Stimulated activated CD4-positive, alpha-beta T cell treated with anti-CD3 and anti-CD28 coated beads, Interleukin-4, amount 100 ng/mL, for 48 hours (primary cell): ENCODE results near the gene NAA80.

Source experiments
- DNase-seq, 2 donors: peaks; one replicate each; pipeline ENCODE4 v3.0.0-alpha.2; 2020; ENCODE audit warnings: low read depth in 2 of 2

The NAA80 gene, protein sequence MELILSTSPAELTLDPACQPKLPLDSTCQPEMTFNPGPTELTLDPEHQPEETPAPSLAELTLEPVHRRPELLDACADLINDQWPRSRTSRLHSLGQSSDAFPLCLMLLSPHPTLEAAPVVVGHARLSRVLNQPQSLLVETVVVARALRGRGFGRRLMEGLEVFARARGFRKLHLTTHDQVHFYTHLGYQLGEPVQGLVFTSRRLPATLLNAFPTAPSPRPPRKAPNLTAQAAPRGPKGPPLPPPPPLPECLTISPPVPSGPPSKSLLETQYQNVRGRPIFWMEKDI

GRCh38 chr3:50298836-50299637, at the start of gene NAA80, which contains the start of gene HYAL3:
Gene NAA80, minus strand, starts transcription at chr3:50299405. Its CDS starts 1,942 bp downstream, at chr3:50297463.
Gene HYAL3, minus strand, starts transcription at chr3:50299405. Its CDS starts 3,803 bp downstream, at chr3:50295602.
- peak; percentile 98 to 99 for DNase-seq

DNA sequence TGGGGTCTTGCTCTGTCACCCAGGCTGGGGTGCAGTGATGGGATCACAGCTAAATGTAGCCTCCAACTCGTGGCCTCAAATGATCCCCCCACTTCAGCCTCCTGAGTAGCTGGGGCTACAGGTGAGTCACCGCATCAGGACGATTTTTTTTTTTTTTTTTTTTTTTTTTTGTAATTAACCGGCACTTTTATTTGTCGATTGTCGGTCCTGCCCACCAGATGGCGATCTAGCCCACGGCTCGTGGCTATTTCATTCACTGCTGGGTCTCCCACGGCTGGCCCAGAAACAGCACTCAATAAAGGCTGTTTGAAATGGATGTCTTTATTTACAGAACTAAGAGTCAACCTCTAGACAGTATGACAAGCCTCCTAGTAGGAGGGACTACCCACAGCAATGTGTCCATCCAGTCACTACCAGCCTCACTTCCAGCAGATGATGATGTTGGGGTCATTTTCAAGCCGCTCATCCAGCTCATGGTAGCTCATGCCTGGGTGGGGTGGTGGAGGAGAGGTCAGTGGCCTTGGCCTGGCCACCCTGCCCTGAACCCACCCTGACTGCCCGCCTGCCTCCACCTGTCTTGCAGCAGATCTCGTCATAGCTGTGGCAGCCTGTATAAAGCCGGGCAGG, 48.1 kb upstream of the NAA80 start:
- peak; percentile 59 to 67 for DNase-seq

GRCh38 chr3:50345586-50346234, 46.5 kb upstream of the NAA80 start, which contains the start of gene ZMYND10:
Gene ZMYND10, minus strand, starts transcription at chr3:50345732. Its CDS starts 153 bp downstream, at chr3:50345579.
- peak; percentile 76 to 78 for DNase-seq

GRCh38 chr3:50345008-50345407, 45.8 kb upstream of the NAA80 start:
- DNase-seq, result no peak

DNA sequence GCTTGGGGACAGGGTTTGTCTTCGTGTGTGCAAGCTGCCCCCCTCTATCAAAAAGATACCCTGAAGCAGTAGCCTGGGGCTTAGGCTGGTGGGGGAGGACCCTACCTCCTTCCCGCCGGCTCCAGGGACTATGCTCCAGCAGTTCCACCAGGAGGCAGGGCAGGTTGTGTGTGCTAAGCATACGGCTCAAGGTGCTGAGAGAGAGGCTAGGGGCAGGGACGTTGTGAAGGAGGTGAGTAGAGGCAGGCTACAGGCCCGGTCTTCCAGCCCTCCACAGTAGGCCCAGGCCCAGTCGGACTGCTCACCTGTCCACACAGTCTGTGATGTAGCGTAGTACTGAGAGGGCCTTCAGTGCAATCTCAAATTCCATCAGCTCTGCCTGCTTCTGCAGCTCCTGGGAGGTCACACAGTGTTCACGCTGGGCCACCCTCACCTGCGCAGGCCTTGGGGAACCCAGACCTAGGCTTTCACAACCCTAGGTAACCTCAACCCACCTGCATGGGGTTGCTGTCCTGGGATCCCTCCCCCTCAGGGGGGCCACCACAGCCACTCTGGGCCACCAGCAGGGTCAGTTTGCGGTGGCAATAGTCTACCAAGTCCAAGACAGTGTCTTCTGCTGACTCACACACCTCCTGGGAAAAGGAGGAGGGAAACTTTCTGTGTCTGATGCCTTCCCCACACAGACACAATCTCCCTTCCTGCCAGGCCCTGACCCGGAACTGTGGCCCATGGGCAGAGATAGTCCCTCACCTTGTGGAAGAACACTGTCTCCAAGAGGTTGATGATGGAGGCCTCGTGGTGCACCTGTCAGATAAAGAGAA, 43.8 kb upstream of the NAA80 start:
- DNase-seq, result no peak

DNA sequence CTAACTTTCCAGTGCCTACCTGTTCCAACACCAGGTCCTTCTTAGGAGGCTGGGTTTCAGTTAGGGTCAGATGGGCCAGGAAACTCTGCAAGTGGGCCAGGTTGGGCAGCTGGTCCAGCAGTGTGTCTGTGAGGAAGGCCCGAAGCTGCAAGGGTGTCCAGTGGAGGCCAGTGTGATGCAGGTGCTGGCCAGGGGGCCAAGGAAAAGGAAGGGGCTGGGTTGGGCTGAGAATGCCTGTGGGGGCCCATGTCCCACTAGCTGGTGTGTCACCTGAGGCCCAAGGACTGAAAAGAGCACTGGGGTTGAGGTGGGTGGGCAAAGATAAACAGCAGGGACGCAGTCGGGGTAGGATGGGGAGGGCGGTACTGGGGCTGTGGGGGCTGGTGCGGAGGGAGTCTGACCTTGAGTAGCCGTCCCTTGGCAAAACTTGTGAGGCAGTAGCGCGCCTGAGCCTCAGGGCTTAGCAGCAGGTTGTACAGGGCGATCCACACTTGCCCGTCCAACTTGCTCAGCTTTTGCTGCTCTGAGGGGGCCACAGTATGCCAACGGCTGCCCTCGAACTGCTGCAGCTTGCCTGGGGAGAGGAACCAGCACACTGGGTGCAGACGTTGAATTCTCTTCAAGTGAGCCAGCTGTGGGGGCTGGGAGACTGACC, 42.9 kb upstream of the NAA80 start:
- DNase-seq, result no peak

- DNase-seq, result no peak
These were observed 42.3 kb upstream of the NAA80 start for GRCh38 chr3:50341537-50341936.

GRCh38 chr3:50340448-50341329, 41.5 kb upstream of the NAA80 start, which contains the start of gene RASSF1:
Gene RASSF1, minus strand, starts transcription at chr3:50340836. Its CDS starts 31 bp downstream, at chr3:50340805.
- DNase-seq, result peak; percentile 59 to 79

DNA sequence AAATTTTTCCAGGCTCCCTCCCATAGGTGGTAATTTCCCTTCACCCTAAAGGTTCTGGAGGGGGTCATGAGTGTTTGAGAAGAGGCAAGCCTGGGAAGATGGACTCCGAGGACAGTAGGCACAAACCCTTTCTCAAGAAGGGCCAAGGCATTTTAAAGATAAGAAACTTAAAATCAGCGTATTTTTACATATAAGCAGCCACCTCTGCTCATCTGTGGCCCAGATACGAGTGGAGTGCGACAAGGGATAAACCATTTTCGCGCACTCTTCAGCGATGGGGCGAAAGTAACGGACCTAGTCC, 40.9 kb upstream of the NAA80 start:
- no peak for DNase-seq

GRCh38 chr3:50339485-50340146, 40.4 kb upstream of the NAA80 start:
- no peak for DNase-seq

DNA sequence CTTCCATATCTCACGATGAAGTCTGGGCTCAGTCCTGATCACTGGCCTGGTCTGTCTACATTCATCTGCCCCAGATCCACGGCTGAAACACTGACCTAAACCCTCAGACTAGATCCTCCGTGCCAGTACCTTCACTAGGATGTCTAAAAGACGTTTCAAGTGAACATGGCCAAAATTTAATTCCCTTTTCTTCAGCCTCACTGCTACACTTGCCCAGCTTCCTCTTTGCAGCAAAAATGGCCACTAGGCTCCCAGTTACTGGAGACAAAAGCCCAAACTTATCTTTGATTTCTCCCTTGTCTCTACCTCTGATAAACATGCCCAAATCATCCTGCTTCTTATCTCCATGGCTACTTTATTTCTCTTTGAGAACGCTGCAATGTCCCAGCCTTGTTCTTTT, 39.8 kb upstream of the NAA80 start:
- DNase-seq, result no peak

GRCh38 chr3:50337175-50337861, 38.1 kb upstream of the NAA80 start:
- DNase-seq, result peak; percentile 91 to 98

GRCh38 chr3:50336452-50337174, 37.4 kb upstream of the NAA80 start:
- DNase-seq, result peak in 1 of 2 donors; percentile 40

- DNase-seq, result no peak
These were observed 35.3 kb upstream of the NAA80 start for GRCh38 chr3:50334339-50335075.

DNA sequence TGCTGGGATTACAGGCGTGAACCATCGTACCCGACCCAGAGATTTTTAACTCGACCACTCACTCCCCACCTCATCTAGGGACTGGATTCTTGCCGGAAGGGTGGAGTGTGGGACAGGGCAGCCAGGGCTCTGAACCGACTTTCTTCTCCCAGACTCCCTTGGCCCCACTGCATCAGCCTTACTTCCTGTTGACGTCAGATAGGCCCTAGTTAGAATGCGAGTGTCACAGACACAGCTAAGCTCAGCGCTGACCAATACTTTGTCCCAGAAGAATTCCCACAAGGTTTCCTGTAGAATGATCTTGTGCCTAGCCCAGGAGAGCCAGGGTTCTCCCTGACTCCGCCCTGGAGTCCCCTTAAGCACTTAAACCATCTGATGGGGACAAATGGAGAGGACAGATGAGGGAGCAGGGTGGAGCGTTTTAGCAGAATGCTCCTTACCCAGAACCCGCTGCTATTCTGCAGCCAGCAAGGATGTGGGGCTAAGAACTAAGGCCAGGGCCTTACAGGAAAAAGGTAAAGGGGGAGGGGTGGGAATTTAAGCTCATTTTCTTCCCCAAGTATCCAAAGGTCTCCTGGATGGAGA, 34.6 kb upstream of the NAA80 start:
- no peak for DNase-seq

DNA sequence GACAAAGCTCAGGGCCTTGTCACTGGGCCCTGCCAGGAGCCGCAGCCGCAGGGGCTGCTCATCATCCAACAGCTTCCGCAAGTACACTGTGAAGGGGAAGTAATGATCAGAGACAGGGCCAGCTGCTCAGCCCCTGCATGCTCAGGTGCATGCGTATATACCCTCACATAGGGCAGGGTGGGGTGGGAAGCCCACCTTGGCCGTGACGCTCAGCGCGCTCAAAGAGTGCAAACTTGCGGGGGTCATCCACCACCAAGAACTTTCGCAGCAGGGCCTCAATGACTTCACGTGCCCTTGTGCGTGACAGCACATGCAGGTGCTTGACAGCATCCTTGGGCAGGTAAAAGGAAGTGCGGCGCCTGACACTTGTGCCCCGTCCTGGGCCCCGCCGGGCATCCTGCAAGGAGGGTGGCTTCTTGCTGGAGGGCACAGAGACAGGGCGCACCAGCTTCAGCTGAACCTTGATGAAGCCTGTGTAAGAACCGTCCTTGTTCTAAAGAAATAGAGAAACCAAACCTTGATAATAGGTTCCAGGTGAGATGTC, 32.2 kb upstream of the NAA80 start:
- DNase-seq, result no peak
